ENCODE measurements around the gene OXCT2. TPM values are rescaled to one million over a fixed set of nuclear protein-coding genes. Genes with fewer than 3 reads are reported as not detected.
"Not testable (repeated sequence)": the region's sequence is repeated elsewhere in the genome, so short reads cannot be mapped to it uniquely, and the experiment has no call there.

OXCT2 gene
- total RNA-seq, 1 donor from 2014 or later: 0.66 TPM

- intact Hi-C loops (cut with micrococcal nuclease): loop anchor here (5.0 kb wide), 1 partner anchor 51 kb away; the partner anchor contains the start of gene PPIE
These were observed 16.8 kb upstream of the OXCT2 start for GRCh38 chr1:39787964-39788363.

- intact Hi-C loops (cut with micrococcal nuclease): loop anchor here (5.0 kb wide), 1 partner anchor 50 kb away; the partner anchor contains the start of gene PPIE
These were observed 16.3 kb upstream of the OXCT2 start for GRCh38 chr1:39787468-39787867.

GRCh38 chr1:39787108-39787375 is 15.9 kb upstream of the OXCT2 start:
- intact Hi-C loops (cut with micrococcal nuclease): loop anchor here (5.0 kb wide), 1 partner anchor 50 kb away; the partner anchor contains the start of gene PPIE

- intact Hi-C loops (cut with micrococcal nuclease): loop anchor here (5.0 kb wide), 1 partner anchor 49 kb away; the partner anchor contains the start of gene PPIE
These were observed 15.4 kb upstream of the OXCT2 start for GRCh38 chr1:39786303-39787107.

GRCh38 chr1:39782685-39783084 is 11.5 kb upstream of the OXCT2 start:
- intact Hi-C loops (cut with micrococcal nuclease): not testable (repeated sequence)

GRCh38 chr1:39782103-39782502 is 11.0 kb upstream of the OXCT2 start:
- intact Hi-C loops (cut with micrococcal nuclease): no loop called here

- intact Hi-C loops (cut with micrococcal nuclease): no loop called here
These were observed 10.2 kb upstream of the OXCT2 start for GRCh38 chr1:39781349-39781715.

GRCh38 chr1:39779821-39780220 is 8.7 kb upstream of the OXCT2 start:
- intact Hi-C loops (cut with micrococcal nuclease): no loop called here

- intact Hi-C loops (cut with micrococcal nuclease): no loop called here
These were observed 8.0 kb upstream of the OXCT2 start for GRCh38 chr1:39779137-39779536.

GRCh38 chr1:39778463-39779099 is 7.4 kb upstream of the OXCT2 start:
- intact Hi-C loops (cut with micrococcal nuclease): not testable (repeated sequence)

- intact Hi-C loops (cut with micrococcal nuclease): not testable (repeated sequence)
These were observed 6.7 kb upstream of the OXCT2 start for GRCh38 chr1:39777896-39778295.

- intact Hi-C loops (cut with micrococcal nuclease): no loop called here
These were observed 6.2 kb upstream of the OXCT2 start for GRCh38 chr1:39777306-39777705.

GRCh38 chr1:39776886-39777285 is 5.7 kb upstream of the OXCT2 start:
- intact Hi-C loops (cut with micrococcal nuclease): no loop called here

- intact Hi-C loops (cut with micrococcal nuclease): no loop called here
These were observed 5.2 kb upstream of the OXCT2 start for GRCh38 chr1:39776400-39776713.

- intact Hi-C loops (cut with micrococcal nuclease): not testable (repeated sequence)
These were observed 4.7 kb upstream of the OXCT2 start for GRCh38 chr1:39775676-39776399.

GRCh38 chr1:39775141-39775540 is 4.0 kb upstream of the OXCT2 start:
- intact Hi-C loops (cut with micrococcal nuclease): not testable (repeated sequence)

- intact Hi-C loops (cut with micrococcal nuclease): not testable (repeated sequence)
These were observed 2.3 kb upstream of the OXCT2 start for GRCh38 chr1:39773369-39773979.

GRCh38 chr1:39770100-39771021 is 787 bp downstream of the OXCT2 start:
- intact Hi-C loops (cut with micrococcal nuclease): not testable (repeated sequence)

- intact Hi-C loops (cut with micrococcal nuclease): not testable (repeated sequence)
These were observed 1.6 kb downstream of the OXCT2 start for GRCh38 chr1:39769502-39769901.

- intact Hi-C loops (cut with micrococcal nuclease): not testable (repeated sequence)
These were observed 4.7 kb downstream of the OXCT2 start for GRCh38 chr1:39766466-39766865.

- intact Hi-C loops (cut with micrococcal nuclease): not testable (repeated sequence)
These were observed 6.6 kb downstream of the OXCT2 start for GRCh38 chr1:39764512-39764911.

Measured in T-helper 2 cell treated with Interferon-gamma antibody and Interleukin-4, amounts not matched to agents 100 ng/mL and 5 ng/mL, for 36 hours (primary cell).